ENCODE data around the gene GALNT2.

DNA sequence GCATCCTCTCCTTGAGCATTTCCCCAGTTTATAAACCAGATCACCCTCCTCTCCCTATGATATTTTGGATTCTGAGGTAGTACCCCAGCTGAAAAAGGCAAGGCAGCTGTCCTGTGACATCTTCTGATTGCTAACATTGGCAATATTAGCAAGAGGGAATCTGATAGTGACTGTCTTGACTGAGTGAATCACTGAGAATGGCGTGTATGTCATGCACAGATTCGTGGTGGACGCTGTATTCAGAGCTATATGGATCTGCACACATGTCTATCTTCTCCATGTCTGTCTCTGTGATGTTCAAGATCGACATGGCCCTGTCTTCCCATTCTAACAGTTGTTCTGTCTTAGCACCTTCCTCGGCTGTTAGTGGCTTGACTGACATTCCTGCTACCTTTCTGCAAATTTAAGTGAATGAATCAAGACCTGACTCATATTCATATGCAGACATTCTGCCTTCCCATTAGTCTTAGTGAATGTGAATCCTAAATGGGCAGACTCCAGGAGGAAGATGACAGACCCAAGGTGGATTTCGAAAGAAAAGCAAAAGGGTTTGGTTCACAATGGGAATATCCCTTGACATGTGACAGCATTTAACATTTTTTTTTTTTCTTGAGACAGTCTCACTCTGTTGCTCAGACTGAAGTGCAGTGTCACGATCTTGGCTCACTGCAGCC, 261.4 kb downstream of the GALNT2 start:
- TF ChIP-seq CTCF (IDR thresholded peaks at IDR 0.05; ENCODE audit: low read depth, low read length, missing input control) (no peak), HNF4G (IDR thresholded peaks at IDR 0.05) (no peak), GABPA (IDR thresholded peaks at IDR 0.05 in 1 of 2, conservative IDR thresholded peaks at IDR 0.05 in 1 of 2) (no peak), TAF1 (conservative IDR thresholded peaks at IDR 0.05) (no peak)
